NK-92 treated with Interleukin-12 subunit alpha and Interleukin-12 subunit beta, amount 100 ng/mL, for 24 hours (cell line): Measurements from ENCODE around the gene ANKS1A.
"Not testable (repeated sequence)": the region's sequence is repeated elsewhere in the genome, so short reads cannot be mapped to it uniquely, and the experiment has no call there.

Experiments used
- DNase-seq: peaks from one replicate; lab custom pipeline; 2025; lab: John Stamatoyannopoulos, UW

The ANKS1A gene

DNA sequence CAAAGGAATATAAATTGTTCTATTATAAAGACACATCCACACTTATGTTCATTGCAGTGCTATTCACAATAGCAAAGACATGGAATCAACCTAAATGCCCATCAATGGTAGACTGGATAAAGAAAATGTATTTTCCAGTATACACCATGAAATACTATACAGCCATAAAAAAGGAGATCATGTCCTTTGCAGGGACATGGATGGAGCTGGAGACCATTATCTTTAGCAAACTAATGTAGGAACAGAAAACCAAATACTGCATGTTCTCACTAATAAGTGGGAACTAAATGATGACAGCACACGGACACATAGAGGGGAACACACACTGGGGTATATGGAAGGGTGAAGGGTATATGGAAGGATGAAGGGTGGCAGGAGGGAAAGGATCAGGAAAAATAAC, 5.0 kb upstream of the ANKS1A start:
- not testable (repeated sequence) for DNase-seq

DNA sequence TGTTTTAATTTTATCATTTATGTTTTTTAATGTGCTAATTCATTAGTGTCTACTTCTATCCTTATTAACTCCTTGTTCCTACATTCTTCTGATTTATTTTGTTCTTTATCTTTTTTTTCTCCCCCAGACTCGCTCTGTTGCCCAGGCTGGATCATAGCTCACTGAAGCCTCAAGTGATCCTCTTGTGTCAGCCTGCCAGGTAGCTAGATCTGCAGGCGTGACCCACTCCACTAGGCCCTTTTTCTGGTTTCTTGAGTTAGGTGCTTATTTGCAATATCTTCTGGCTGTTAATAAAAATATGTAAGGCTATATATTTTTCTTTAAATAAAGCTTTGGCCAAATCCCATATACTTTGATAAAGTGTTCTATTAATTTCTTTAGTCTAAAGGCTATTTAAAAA, 4.1 kb upstream of the ANKS1A start:
- no peak for DNase-seq

DNA sequence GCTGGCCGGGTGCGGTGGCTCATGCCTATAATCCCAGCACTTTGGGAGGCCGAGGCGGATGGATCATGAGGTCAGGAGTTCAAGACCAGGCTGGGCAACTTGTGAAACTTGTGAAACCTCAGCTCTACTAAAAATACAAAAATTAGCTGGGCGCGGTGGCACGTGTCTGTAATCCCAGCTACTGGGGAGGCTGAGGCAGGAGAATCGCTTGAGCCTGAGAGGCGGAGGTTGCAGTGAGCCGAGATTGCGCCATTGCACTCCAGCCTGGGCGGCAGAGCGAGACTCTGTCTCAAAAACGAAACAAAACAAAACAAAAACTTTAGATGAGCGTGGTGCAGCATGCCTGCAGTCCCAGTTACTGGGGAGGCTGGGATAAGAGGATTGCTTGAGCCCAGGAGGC, 3.2 kb upstream of the ANKS1A start:
- DNase-seq, result not testable (repeated sequence)

DNA sequence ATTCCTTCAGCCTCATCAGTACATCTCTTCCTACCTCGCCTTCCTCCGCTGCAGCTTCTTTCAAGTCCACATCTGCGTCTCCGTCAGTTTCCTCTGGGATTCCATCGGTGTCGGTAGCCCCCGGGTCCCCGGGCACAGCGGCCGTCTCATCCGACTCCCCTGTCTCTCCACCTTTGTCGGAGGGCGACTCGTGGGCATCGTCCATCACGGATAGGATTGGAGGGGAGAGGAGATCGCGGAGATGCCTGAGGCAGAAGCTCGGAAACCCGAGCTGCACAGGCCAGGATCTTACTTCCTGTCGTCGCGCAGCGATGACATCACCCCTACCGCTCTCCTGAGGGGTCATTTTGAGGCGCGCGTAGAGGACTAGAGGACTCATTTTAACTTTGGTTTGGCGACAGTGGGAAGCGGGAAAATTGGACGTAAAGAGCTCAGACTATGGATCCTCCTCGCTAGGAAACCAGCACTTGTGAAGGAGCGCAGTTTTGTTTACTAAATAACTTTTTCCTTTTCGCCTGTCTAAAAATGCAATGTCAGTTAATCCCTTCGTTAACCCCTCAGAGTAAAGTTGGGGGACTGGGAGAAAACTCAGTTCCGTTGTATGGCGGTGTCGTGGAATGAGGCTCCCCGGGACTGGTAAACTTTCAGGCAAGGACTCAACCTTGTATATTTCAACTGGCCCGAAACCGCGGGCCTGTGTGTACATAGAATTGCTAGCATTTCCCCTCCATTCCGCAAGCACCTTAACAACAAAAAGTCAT, 1.1 kb upstream of the ANKS1A start, which contains the start of gene TAF11:
TSS of gene TAF11 (minus strand) at position 290 of the 761 bp plus-strand sequence. CDS start at position 205, 85 bp downstream.
- DNase-seq, result peak; percentile 82

DNA sequence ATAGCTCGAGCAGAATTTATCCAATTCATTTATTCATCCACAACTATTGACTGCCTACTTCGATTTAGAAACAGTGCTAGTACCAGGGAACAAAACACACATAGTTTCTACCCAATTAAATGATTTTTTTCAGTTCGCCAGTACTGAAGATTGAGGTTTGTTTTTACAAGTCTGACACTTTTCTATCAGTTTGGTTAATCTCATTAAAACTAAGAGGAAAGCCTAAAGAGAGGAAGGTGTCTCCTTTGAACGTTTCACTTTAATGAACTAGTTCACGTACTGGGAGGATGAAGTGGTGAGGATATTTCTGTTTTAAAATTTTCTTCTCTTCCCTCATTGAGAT, 570 bp upstream of the ANKS1A start:
- DNase-seq, result no peak

DNA sequence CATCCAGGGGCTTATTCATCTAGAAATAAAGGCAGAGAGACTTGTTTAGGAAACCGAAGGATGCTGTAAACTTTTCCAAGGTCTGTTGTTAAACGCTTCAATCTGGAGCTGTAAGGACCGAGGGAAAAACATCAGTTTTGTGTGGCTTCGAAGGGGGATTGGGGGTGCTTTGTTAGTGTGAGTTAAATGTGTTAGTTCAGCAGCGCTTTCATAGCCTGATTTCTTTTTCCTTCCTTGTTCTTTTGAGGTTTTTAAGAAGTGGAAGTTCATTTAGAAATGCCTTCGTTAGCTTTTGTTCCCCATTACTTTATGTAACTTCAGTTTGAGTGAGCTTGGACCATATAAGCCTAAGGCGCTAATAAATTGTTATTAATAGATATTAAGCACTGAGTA, 1.5 kb downstream of the ANKS1A start:
- no peak for DNase-seq

DNA sequence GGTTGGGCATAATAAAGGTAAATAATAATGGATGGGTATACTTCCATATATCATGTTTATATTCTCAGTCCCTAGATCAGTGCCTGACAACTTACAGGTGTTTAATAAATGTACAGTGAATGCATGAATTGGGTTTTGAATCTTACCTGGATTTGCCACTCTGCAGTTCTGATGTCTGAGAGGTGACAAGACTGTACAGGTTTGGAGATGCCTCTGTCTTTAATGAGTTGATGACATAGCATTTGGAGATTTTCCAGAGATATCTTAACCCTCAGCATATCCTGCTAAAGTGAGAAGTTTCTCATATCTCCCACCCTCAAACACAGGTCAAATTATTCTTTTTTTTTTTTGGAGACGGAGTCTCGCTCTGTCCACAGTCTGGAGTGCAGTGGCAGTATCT, 2.2 kb downstream of the ANKS1A start:
- DNase-seq, result no peak

DNA sequence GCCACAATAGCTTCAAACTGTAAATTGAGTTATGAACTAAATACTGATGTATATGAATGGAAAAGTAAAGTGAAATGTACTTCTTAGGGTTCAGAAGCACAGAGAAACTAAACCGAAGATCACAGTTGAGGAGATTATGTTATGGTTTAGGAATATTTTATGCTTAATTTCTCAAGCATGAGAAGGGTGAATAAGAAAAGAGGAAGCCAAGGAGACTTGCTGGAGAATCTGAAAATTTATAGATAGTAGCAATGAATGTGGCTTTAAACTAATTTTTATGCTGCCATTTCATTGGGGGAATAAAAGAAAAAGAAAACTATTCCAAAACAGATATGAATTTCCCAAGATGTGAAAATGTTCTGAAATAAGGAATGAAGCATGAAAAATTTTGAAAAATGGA, 5.6 kb downstream of the ANKS1A start:
- DNase-seq, result no peak

DNA sequence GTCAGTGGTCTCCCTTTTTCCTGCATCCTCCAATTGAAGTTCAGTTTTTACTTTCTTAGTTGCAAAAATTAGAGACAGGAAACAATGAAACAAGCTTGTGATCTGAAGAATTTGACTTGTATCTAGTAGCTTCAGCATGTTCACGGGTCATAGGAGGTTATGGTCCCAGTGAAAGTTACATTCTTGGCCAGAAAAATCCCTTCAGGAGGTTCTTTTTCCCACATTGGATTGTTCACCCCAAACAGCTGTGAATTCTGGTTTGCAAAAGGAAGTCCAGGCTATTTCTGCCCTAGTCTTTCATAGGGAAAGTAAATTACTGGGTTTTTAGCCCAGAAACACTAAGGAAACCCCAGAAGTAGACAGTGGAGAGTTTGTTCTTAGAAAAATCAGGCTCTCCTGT, 8.1 kb downstream of the ANKS1A start:
- DNase-seq, result no peak

DNA sequence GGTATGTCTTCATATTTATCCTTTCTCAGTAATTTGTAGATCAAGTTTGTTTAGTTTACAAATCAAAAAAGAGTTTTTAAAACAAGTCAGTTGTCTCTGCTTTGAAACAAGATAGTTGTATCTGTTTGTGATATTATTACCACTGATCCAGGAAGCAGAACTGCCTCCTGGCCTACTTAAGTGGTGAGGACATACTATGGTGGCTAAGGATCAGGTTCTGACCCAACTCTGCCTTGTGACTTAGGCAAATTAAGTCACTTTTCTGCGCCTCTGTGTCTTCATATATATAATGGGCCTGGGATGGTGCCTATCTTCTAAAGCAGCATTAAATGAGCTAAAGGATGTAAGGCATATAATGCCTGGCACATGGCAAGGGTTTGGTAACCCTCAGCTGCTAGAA, 8.7 kb downstream of the ANKS1A start:
- DNase-seq, result no peak

DNA sequence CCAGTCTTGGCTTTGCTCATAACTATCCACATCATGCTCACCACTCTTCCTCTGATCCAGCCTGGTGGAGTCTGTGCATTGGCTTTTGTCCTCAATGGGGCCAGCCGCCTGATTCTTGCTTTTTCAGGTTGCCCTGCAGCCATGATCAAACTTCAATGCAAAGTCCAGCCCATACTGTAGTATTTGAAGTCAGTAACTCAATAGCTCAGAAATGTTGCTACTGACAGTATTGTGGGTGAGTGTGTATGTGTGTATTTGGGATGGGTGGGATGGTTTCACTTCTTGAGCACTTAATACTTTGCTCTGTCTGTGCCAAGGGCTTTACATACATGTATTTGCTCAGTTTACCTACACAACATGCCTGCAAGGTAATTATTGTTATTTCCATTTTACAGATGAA, 10.7 kb downstream of the ANKS1A start:
- not testable (repeated sequence) for DNase-seq

DNA sequence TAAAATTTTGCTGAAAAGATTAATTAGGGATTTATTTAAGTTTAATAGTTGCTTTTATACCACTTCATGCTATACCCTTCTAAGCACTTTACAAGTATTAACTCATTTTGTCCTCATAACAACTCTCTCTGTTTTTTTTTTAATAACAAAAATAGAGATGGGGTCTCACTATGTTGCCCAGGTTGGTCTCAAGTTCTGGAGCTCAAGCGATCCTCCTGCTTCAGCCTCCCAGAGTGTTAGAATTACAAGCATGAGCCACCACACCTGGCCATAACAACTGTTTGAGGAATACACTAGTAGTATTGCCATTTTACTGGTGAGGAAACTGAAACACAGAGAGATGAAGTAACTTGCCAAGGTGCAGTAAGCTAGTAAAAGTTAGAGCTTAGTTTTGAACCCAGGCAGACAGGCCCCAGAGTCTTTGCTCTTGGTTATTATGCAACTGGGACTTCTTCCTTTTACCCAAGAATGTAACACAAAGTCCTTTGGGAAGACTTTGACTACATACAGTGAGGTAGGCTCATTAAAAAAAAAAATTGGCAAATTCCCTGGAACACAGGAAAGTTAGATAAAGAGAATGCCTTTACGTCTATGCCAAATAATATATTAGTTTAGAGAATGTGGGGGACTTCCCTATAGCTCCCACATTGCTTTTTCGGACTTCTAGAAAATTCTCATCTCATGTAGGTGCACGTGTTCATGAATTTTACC, 11.4 kb downstream of the ANKS1A start:
- no peak for DNase-seq

DNA sequence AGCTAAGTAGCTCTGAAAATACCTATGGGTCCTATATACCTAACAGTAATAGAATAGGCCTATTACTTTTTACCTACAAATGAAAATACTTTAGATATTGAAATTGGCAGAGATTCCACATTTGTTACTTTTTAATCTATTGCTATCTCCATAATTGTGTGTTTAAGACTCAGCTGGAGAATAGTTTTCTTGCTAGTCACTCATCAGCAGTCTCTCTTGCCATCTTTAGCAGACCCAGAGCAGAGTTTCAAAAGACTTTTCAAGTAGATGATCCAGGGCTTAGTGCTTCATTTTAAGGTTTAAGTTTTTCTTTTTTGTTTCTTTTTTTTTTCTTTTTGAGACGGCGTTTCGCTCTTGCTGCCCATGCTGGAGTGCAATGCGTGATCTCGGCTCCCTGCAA, 12.9 kb downstream of the ANKS1A start:
- DNase-seq, result no peak

DNA sequence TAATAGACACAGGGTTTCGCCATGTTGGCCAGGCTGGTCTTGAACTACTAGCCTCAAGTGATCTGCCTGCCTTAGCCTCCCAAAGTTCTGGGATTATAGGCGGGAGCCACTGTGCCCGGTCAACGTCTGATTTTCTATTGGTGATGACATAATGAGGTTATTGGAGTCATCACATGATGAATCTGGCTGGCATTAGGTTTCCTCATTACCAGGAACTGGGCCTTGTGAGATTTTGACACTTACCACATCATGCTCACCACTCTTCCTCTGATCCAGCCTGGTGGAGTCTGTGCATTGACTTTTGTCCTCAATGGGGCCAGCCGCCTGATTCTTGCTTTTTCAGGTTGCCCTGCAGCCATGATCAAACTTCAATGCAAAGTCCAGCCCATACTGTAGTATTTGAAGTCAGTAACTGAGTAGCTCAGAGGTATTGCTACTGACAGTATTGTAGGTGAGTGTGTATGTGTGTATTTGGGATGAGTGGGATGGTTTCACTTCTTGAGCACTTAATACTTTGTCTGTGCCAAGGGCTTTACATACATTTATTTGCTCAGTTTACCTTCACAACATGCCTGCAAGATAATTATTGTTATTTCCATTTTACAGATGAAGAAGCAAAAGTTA, 16.0 kb downstream of the ANKS1A start:
- peak; percentile 17 for DNase-seq

DNA sequence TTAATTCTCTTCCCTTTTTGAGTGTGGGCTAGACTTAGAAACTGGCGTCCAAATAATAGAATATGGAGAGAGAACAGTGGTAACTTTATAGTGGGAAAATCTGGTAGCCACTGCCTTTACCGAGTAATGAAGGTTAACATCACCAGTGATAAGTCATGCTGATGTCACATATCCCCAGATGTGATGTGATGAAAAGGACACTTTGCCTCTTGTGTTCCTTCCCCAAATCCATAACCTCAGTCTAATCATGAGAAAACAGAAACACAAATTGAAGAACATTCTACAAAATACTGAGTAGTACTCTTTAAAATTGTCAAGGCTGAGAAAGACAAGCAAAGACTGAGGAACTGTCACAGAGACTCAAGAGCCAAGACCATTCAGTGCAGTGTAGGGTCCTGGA, 17.8 kb downstream of the ANKS1A start:
- no peak for DNase-seq

DNA sequence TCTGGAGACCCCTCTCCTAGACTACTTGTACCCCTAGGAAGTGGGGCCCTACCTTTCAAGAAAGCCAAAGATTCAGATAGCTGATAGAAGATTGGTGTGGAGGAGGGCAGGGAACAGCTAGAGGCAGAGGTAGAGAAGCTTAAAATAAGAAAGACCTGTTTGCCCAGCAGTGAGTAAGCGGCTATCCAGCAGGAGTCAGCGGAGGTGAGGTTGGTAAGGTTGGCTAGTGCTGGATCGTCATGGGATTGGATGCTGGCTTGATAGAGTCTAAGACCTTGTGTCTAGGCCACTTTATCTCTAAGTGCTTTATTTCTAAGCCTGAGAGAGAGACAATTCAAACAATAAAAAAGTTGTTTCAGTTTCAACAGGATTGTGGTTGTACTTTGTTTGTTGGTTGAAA, 19.1 kb downstream of the ANKS1A start:
- DNase-seq, result no peak

DNA sequence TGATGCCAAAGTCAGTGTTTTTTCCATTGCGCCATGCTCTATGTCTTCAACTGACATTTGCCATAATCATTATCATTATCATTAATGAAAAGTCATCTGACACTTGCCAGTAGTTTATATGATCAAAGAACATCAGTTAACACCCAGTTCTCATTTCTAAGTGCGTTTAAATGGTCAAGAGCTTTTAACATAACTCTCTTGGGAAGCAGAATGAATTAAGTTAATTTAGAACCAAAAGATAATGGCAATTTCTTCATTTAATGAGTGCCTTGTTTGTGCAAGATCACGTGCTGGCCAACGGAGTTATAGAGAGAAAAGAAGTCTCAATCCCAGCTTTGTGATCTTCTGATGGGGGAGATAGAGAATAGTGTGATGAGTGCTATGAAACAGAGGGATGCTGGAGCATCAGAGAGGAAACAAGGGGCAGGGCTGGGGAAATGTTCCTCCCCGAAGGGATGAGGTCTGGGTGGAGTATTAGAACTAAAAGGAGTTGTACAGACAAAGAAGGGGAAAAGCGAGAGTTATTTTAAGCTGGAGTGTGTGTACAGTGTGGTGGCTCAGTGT, 20.3 kb downstream of the ANKS1A start:
- no peak for DNase-seq

DNA sequence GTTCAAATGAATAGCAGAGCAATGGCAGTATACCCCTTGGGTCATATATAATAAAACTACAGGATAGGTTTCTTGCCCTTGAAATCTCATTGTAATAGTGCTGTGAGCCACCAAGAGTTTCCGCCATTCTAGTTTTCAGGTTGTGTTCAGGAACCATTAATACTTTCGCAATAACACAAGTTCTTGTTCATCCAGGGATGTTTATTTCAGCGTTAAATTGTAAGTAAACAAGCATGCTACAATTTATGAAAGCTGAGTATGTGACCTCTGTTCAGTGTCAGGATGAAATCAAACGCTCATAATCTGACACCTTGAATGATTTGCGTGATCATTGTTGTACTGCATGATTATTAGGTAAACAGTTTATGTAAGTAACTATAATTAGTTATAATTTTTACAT, 22.8 kb downstream of the ANKS1A start:
- no peak for DNase-seq

DNA sequence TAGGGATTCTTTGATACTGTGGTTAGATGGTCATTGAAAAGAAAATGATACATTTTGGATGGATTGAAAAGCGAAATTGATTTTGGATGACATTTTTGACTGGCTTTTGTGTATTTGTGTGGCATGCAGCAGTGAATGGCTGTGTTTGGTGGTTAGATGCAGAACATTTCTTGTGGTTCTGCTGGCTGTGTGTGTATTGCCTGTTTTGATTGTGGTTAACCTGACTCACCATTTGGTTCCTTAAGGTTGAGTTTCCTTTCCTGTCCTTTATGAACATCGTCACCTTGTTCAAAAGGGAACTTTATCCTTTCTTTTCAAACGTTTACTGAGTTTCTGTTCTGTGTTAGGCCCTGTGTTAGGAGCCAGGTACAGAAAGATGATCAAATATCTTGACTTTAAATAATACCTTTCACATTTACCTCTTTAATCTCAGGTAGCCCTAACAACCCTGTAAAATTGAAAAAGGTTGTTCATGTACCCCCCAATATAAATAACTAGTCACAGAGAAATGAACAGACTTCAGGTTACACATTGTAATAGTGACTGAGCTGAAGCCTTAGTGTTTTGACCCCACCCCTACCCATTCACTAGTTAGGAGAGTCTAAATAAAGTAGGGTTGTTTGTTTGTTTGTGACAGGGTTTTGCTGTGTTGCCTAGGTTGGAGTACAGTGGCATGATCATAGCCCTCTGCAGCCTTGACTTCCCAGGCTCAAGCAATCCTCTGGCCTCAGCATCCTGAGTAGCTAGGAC, 23.8 kb downstream of the ANKS1A start:
- DNase-seq, result peak; percentile 16

DNA sequence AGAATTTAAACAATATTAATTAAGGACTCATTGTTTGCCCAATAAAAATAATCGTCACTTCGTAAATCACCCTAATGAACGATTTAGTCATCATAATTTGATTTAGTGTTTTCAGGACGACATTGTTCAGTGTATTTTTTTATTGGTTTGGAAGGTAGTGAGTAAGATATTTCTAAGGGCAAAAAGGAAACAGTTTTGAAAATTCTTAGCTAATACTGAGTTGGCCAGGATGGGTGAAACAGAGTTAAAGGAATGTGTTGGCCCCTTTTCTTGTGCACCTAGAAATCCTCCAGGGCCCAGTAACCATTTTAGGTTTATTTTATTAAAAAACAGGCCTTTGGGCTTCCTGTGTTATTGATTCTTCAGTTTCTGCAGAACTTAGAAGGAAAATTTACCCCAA, 25.3 kb downstream of the ANKS1A start:
- DNase-seq, result no peak

DNA sequence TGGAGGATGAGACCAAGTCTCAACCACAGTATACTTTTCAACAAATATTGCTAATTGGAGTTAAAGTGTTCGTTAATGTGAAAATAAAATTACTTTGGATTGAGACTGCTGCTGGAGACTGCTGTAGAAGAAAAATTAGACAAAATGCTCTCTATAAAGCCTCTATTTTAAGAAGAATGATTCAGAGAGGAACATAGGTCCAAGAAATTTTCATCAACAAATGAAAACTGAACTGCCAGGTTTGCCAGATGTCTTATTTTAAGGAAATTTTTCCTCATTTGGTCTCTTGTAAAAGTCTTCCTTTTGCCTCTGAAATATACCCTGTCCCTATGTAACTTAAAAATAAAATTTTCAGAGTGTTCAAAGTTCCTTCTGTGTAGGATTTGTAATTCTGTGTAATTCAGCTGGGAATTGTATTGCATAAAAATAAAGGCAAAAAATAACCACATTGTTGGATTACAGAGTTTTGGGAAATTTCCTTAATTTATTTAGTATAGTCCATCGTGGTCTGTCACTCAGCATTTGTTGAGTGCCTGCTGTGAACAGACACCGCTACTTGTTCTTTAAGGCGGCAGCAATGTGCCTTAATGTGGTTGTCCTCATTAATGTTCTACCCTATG, 27.4 kb downstream of the ANKS1A start:
- DNase-seq, result no peak
